ENCODE data around the gene REC114.
"Not testable (repeated sequence)": the region's sequence is repeated elsewhere in the genome, so short reads cannot be mapped to it uniquely, and the experiment has no call there.

REC114 gene, protein sequence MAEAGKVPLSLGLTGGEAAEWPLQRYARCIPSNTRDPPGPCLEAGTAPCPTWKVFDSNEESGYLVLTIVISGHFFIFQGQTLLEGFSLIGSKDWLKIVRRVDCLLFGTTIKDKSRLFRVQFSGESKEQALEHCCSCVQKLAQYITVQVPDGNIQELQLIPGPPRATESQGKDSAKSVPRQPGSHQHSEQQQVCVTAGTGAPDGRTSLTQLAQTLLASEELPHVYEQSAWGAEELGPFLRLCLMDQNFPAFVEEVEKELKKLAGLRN
- 0 reads per million in 4 donors for total RNA-seq

DNA sequence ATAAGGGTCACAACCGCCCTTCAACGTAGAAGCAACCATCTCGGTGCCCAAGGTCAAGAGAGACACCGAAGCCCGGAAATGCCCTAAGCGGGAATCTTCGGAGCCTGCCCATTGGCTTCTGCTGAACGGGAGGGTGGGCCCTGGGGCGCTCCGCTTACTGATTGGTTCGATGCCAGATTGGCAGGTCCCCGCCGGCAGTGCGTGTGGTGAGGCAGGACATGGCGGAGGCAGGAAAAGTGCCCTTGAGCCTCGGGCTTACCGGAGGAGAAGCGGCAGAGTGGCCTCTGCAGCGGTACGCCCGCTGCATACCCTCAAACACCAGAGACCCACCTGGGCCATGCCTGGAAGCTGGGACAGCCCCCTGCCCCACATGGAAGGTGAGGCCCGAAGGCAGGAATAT is at the start of gene REC114:
Gene REC114, plus strand, starts transcription at position 197 of the 400 bp plus-strand sequence. Its CDS starts 22 bp downstream, at position 219.
- DNase-seq = no peak

DNA sequence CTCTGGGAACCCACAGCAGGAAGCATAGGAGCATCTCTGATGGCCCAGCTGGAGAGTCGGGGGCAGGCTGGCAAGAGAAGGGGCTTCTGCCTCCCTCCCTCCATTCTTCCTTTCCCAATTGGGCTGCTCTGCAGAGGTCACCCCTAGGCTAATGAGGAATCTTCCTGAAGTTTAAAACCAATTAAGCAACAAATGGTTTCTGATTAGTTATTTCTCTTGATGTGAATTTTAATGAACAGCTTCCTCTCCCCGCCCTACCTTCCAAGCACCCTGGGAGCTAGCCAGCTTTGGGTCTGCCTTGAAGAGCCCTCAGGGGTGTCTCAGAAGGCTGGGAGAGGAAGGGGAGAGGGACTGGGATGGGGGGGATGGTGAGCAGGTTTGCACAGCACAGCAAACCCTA is 49.6 kb upstream of the REC114 start:
- DNase-seq = no peak

DNA sequence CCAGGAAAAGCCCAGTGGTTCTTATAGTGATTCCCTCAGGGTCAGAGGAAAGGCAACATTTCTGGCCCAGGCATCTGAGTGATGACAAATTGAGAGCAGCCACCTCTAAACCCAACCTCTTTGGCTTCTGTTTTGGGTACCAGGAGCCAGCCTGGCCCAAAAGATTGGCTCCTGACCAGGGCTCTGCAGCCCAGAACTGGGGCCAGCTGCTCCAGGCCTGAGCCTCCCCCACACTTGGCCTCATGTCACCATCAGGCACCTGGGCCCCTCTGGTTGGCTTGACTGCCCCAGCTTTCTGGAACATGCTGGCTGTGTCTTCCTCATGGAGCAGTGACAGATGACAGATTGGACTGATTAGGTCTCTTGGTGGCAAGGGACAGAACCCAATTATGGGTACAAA is 48.2 kb upstream of the REC114 start:
- DNase-seq = no peak

DNA sequence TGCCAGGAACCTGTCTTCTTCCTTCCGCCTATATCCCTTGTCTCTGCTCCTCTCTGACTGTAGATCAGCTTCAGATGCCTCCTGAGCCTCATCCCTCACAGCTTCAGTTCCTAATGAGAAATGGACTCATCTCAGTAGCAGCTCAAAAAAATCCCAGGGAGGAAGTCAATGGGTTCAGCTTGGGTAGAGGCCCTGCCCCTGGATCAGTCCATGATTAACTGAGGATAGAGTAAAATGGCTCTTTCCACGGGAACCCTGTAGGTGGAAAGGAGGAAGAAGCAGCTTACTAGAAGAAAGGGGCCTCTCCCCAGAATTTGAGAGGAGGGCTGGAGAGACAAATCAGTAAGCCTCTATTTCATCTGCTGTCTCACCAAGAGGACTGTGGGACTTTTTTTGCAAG is 47.3 kb upstream of the REC114 start:
- no peak for DNase-seq

DNA sequence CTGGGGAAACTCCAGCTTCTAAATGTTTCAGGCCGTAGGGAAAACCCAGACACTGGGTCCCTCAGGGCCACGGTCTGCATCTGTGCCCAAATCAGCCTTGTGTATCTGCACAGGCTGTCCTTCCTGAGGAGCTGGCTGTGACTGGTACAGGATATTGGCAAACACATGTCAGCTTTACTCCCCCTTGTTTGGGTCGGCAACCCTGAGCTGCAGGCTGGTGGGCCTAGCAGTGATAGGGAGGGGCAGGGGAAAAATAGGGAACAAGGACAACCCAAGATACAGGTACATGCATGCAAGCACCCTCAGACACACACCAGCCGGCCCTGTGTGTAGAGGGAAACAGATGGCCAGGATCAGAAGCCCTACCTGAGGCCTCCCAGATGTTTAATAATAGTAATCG is 45.5 kb upstream of the REC114 start:
- DNase-seq = no peak

DNA sequence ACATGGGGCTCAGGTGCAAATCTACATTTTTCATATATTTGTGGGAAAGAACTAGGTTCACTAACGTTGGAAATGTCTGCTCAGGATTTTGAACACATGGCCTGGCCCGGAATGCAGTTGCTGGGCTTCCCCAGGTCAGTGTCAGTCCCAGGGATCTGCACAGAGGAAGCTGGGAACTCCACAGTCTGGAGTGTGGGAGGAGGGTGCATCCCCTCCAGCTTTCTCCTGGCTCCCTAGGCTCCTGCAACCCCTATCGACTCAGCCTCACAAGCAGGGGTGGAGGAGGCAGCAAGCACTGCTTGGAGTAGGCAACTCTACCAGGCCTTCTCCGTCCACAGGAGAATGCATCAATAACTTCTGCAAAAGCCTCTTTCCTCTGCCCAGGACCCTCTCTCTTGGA is 44.1 kb upstream of the REC114 start:
- no peak for DNase-seq

DNA sequence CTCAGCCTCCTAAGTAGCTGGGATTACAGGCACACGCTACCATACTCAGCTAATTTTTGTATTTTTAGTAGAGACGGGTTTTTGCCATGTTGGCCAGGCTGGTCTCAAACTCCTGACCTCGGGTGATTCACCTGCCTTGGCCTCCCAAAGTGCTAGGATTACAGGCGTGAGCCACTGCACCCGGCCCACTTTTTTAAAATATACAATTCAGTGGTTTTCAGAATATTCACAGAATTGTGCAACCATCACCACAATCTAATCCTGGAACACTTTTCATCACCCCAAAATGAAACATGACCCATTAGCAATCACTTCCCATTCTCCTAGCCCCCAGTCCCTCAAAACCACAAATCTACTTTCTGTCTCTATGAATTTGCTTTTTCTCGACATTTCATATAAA is 42.7 kb upstream of the REC114 start:
- not testable (repeated sequence) for DNase-seq

DNA sequence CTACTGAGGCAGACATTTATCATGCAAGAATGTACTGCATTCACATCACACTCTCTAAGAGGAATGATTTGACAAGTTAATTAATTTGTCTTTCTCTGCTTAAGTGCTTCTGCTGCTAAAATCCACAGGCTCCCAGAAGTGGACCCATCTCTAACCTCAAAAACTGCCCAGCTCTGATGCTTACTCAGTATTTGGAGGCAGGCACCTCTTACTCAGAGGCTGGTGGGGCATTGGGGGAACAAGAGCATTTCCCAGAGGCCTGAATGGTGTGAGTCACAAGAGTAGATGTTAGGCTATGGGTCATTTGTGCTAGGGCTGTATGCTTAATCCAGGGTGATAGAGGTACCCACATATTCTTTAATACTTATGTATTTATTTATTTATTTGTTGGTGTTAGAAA is 39.8 kb upstream of the REC114 start:
- DNase-seq = no peak

DNA sequence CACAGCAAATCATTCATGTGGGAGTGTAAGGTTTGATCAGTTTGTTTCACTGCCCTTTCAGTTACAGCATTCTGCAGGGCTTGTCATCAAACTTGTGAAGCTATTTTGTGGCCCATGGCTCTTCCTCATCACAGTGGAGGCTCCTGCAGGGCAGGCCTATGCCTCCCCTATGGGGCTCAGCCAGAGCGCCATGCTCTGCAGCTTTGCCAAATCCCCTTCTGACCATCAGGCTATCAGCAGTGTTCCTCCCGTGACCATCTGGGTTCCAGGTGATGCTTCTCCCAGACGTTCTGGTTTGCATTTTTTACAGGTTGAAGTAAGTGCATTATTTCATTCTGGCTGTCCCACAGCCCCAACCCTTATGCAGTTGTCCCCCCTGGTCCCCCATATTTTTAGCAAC is 28.1 kb upstream of the REC114 start:
- no peak for DNase-seq

DNA sequence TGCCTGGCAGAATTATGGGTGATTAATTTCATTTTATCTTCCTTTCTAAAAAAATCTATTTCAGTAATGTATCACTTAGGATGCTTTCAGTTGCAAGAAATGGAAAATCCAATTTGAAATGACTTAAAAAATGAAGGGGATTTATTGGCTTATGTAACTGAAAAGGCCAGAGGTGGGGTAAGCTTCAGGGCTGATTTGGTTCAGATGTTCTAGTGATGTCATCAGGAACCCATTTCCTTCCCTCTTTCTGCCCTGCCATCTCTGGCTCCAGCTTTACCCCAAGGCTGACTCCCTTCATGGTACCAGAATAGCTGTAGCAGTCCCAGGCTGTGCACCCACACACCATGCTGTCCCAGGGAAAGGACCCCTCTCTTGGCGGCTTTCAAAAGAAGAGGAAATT is 18.5 kb upstream of the REC114 start:
- no peak for DNase-seq

DNA sequence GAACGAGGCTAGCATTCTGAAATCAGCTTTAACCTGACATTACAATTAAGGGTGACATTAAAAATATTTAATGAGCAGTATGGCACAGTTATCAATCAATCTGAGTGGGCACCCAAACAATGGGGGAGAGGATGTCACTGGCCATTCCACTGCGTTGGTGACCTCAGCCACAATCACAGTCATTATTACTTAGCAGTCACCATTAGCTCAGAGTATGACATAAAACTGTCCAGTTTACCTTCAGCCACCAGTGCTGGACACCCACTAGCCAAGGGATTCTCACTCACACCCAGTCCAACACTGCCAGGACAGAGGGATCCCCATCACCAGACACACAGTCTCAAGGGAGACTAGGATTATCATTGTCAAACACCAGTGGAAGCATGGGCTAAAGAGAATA is 17.5 kb upstream of the REC114 start:
- no peak for DNase-seq

DNA sequence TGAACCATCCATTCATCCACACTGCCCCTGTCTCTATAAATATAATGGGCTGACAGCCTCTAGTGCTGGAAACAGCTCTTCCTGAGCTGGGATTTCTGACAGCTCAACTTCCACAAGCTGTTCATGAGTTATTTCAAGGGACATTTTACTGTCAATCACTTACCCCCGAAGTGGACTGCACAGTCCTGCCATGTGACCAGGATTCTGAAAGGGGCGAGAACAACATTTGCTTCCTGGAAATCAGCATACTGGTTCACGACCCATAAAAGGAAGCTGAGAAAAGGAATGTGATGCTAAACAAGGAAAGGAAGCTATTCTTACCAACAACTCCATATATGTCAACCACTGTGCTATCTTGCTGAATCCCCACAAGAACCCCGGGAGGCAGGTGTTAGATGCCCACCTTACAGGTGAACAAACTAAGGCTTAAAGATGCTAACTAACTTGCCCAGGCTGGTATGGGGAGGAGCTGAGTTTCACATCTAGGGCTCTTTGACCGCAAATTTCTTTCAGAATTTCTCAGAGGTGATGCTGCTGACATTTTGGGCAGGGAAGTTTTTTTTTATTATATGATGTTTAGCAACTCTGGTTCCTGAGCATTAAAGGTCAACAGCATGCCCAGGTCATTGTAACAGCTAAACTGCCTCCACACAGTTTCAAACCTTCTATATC is 16.5 kb upstream of the REC114 start:
- peak in 1 of 5 donors; percentile 9 for DNase-seq

DNA sequence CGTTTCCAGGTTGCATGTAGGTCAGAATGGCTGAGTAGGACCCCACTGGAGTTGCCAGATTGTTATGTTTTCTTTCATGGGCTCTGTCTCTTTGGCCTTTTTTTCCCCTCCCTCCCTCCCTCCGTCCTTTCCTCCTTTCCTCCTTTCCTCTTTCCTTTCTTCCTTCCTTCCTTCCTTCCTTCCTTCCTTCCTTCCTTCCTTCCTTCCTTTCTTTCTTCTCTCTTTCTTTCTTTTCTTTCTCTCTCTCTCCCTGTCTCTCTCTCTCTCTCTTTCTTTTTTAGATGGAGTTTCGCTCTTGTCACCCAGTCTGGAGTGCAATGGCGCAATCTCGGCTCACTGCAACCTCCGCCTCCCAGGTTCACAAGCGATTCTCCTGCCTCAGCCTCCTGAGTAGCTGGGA is 11.6 kb upstream of the REC114 start:
- not testable (repeated sequence) for DNase-seq

DNA sequence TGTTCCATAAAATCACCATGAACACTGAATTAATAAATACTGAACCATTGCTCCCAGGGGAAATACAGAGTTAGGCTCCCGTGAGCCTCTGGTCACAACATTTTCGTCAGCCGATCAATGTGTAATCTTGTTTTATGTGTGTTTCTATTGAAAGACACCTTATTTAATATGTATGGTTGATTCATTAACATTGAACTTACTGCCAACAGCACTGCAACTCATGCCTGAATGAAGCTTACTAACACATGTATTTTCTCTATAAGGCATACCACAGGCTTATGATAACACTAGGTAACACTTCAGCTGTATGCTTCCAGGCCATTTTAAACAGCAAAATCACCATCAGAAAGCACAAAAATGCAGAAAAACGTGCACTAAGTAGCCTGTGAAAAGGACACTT is 9.1 kb upstream of the REC114 start:
- DNase-seq = no peak

DNA sequence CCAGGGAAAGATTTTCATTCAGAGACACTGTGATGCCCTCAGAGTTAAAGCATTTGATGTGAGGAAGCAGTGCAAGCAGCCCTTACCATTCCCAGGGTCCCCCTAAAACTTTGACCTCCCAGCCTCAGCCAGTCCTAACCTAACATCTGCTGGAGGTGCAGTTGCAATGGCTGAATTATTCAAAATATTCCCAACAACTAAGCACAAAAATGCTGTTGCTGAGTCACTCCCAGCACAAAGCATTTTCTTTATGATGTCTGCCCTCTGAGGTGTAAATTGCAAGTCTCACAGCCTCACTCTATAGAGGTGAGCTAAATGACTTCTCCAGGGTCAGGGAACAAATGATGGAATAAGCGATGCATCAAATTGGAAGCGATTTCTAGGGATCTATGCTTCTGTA is 6.4 kb upstream of the REC114 start:
- no peak for DNase-seq

DNA sequence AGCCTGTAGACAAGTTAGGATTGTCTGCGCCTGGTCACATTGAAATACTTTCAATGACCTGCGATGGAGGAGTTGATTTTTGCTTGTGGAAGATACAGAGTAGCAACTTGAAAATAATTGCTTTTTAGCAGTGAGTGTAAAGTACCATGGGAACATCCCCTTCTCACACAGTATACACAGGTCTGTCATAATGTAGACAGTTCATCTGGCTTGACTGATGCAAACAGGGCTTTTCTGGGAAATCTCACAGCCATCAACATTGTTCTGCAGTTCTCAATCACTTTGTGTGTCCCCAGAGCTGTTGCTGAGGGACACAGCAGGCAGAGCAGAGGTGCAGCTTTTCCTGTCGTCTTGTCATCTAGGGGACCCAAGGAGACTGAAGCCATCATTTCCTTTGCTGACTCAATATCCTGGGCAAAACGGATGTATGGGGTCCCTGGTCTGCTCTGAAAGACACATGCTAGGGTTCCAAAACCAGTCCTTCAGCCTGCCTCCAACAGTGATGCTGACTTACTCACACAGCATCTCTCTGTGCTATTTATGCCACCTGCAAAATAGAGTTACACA is 5.3 kb upstream of the REC114 start:
- DNase-seq = peak in 1 of 5 donors; percentile 59

DNA sequence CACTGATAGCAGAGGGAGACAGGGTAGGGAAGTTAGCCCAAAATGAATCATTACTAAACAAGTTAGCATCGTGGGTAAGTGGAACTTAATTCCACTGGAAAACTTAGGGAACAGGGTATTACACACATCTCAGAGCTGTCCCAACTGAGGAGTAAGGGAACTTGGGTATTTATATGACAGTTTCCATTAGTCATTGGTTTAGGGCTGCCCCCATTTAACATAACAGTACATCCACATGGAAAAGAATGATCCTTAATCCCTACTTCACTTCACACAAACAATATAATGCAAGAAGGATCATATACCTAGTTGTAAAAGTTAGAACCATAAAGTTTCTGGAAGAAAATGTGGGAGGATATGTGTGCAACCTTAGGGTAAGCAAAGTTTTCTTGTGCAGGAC is 4.3 kb upstream of the REC114 start:
- DNase-seq = no peak

DNA sequence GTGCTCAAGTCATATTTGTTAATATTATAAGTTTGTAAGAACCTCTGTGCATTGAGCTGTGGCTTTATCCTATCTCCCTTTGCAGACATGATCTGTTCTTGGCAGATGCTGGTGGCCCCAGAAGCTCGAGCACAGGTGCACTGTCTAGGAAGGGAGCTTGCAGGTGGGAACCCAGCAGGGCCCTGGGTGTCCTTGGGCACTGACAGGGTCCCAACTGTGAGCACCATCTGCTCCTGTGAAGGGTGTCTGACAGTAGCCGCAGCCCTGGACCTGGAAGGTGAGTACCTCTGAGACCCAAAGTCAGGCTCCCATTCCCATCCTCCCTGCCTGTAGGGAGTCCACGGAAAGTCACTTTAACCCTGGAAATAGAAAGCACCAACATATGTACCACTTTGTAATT is 2.4 kb upstream of the REC114 start:
- no peak for DNase-seq

DNA sequence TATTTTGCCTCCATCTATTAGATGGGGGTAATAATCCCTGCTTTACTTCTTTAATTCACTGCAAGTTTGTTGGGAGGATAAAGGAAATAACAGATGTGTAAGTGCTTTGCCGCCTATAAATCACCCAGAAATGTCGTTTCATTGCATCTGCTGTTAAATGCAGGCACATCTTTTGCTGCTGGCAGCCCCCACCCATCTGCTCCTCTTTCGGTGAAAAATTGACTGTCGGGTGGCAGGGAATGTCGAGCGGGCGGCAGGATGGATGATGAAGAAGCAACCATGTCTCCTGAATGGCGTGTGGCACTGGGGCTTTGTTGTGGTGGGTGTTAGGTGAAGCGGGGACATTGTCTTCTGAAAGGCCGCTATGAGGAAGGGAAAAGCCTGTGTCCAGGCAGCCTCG is 543 bp upstream of the REC114 start:
- no peak for DNase-seq

DNA sequence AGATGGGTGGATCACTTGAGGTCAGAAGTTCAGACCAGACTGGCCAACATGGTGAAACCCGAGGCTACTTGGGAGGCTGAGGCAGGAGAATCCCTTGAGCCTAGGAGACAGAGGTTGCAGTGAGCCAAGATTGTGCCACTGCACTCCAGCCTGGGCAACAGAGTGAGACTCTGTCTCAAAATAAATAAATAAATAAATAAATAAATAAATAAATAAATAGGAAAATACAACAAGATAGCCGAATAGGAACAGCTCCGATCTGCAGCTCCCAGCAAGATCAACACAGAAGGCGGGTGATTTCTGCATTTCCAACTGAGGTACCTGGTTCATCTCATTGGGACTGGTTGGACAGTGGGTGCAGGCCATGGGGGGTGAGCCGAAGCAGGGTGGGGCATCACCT is 4.5 kb downstream of the REC114 start:
- not testable (repeated sequence) for DNase-seq

DNA sequence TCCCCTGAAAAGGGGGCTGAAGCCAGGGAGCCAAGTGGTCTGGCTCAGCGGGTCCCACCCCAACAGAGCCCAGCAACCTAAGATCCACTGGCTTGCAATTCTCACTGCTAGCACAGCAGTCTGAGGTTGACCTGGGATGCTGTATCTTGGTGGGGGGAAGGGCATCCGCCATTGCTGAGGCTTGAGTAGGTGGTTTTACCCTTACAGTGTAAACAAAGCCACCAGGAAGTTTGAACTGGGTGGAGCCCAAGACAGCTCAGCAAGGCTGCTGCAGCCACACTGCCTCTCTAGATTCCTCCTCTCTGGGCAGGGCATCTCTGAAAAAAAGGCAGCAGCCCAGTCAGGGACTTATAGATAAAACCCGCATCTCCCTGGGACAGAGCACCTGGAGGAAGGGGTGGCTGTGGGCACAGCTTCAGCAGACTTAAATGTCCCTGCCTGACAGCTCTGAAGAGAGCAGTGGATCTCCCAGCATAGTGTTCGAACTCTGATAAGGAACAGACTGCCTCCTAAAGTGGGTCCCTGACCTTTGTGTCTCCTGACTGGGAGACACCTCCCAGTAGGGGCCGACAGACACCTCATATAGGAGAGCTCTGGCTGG is 5.3 kb downstream of the REC114 start:
- DNase-seq = peak in 2 of 5 donors; percentile 8 to 58

DNA sequence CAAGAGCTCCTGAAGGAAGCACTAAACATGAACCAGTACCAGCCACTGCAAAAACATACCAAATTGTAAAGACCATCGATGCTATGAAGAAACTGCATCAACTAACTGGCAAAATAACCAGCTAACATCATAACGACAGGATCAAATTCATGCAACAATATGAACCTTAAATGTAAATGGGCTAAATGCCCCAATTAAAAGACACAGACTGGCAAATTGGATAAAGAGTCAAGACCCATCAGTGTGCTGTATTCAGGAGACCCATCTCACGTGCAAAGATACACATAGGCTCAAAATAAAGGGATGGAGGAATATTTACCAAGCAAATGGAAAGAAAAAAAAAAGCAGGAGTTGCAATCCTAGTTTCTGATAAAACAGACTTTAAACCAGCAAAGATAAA is 7.0 kb downstream of the REC114 start:
- not testable (repeated sequence) for DNase-seq

DNA sequence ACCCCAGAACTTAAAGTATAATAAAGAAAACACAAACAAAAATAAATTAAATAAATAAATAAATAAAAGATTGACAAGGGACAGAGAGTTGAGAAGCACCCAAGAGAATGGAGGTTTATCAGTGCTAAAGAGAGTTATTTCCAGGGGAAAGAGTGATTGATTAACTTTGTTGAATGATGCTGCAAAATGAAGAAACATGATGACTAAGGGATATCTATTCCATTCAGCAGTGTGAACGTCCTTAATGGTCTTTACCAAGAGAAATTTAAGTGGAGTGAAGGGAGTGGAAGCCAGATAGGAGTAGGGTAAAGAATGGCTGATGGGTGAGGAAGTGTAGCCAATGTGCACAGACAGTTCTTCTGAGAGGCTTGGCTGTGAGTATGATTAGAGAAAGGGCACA is 11.1 kb downstream of the REC114 start:
- no peak for DNase-seq

DNA sequence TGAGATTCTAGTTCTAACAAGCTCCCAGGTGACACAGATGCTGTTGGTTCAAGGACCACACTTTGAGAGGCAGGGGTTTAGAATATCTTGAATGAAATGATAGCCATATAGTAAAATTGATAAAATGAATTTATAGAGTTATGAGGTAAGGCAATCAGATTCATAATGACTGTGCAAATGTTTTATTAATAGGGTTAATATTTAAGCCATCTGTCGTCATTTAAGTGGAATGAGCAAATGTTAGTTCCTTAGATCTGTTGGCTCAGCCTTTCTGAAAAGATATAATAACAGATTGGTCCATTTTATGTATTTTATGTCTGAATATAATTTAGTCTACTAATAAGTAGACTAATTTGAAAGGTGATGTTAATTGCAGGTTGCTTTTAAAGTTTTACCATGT is 12.9 kb downstream of the REC114 start:
- DNase-seq = no peak
